ENCODE measurements around the gene SYT11.

DNA sequence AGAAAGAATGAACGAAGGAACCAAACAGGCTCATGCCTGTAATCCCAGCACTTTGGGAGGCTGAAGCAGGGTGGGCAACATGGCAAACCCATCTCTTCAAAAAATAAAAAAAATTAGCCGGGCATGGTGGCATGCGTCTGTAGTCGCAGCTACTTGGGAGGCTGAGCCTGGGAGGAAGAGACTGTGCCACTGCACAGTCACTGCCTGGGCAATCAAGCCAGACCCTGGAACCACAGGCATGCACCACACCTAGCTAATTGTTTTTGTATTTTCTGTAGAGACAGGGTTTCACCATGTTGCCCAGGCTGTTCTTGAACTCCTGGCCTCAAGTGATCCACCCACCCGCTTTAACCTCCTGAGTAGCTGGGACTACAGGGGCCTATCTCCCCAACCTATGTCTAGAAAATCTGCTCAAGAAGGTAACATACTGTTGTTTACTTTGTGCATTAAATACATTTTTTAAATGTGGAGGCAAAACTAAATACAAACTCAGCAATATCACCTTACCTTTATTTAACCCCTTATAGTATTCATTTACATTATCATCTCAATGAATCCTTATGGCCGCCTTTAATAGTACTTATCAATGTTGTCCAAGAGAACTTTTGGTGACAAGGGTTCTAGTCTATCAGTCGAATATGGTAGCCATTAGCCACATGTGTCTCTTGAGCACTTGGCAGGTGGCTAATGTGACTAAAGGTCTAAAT is 72.1 kb downstream of the SYT11 start:
- TF ChIP-seq SP2 (tag by site-specific recombination; IDR thresholded peaks at IDR 0.05): no peak
- TF ChIP-seq, protein P1, sequence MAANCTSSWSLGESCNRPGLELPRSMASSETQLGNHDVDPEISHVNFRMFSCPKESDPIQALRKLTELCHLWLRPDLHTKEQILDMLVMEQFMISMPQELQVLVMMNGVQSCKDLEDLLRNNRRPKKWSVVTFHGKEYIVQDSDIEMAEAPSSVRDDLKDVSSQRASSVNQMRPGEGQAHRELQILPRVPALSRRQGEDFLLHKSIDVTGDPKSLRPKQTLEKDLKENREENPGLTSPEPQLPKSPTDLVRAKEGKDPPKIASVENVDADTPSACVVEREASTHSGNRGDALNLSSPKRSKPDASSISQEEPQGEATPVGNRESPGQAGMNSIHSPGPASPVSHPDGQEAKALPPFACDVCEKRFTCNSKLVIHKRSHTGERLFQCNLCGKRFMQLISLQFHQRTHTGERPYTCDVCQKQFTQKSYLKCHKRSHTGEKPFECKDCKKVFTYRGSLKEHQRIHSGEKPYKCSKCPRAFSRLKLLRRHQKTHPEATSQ (tag by site-specific recombination; IDR thresholded peaks at IDR 0.05): no peak
- TF ChIP-seq ZFP37 (tag by site-specific recombination; IDR thresholded peaks at IDR 0.05): no peak

Data from HEK293 (cell line).